Body of pancreas (tissue), 4 donors: ENCODE results near the gene CTDSPL2.

Experiments
- POLR2A ChIP-seq, 3 donors: fragments of 450-650 bp; IDR thresholded peaks; one replicate each; pipeline ENCODE4 v1.6.1; 2016; ENCODE audit warnings: antibody characterized with exemption in 3 of 3, mild to moderate bottlenecking in 2 of 3
- TF ChIP-seq, protein P1 (sequence below), 7 experiments: fragments of 450-650 bp in 4 of 7; fragments of 200-600 bp in 3 of 7; sonication (generic) in 3 of 7; IDR thresholded peaks; one replicate each; pipeline ENCODE4 v1.5.1; 2016 to 2019; ENCODE audit warnings: antibody characterized with exemption in 7 of 7

DNA sequence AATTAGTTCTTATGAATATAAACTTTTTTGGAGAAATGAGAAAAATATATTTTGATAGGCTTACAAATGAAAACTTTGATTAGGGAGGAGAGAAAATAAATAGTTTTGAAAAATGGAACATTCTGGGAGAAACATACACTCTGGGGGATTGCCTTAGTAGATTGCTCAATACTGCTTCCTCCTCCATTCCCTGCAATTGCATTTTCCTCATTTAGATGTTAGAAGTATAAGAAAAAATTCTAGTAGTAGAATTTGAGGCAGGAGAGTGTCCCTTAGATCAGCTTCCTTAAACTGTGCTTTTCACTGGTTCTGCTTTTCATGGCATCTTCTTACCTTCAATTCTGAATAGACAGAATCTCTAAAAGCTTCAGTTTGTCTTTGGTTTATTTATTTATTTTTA lies 46.2 kb upstream of the CTDSPL2 start:
- TF ChIP-seq, protein P1, sequence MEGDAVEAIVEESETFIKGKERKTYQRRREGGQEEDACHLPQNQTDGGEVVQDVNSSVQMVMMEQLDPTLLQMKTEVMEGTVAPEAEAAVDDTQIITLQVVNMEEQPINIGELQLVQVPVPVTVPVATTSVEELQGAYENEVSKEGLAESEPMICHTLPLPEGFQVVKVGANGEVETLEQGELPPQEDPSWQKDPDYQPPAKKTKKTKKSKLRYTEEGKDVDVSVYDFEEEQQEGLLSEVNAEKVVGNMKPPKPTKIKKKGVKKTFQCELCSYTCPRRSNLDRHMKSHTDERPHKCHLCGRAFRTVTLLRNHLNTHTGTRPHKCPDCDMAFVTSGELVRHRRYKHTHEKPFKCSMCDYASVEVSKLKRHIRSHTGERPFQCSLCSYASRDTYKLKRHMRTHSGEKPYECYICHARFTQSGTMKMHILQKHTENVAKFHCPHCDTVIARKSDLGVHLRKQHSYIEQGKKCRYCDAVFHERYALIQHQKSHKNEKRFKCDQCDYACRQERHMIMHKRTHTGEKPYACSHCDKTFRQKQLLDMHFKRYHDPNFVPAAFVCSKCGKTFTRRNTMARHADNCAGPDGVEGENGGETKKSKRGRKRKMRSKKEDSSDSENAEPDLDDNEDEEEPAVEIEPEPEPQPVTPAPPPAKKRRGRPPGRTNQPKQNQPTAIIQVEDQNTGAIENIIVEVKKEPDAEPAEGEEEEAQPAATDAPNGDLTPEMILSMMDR (IDR thresholded peaks at IDR 0.05), result no peak
- no peak for TF ChIP-seq POLR2A (IDR thresholded peaks at IDR 0.05)
